Transverse colon (tissue), 3 donors: ENCODE results near the gene SMAP2.

ENCODE experiments used
- CTCF ChIP-seq, 5 experiments: fragments of 200-600 bp in 3 of 5; fragments of 450-650 bp in 2 of 5; sonication (generic) in 3 of 5; IDR thresholded peaks; 1 replicate in 2 of 5; 2 replicates in 3 of 5; pipeline ENCODE4 v1.5.1; 2016 to 2017; ENCODE audit warnings: antibody characterized with exemption in 5 of 5, inconsistent platforms in 3 of 5, mild to moderate bottlenecking in 2 of 5, moderate library complexity in 1 of 5
- POLR2A ChIP-seq: fragments of 450-650 bp; IDR thresholded peaks from one replicate; pipeline ENCODE4 v1.6.1; 2016; ENCODE audit warnings: antibody characterized with exemption, mild to moderate bottlenecking, moderate library complexity

- TF ChIP-seq CTCF (IDR thresholded peaks at IDR 0.05) (no peak), POLR2A (no peak)
Observed at GRCh38 chr1:40450495-40451237, 77.1 kb downstream of the SMAP2 start.
